ENCODE data around the gene GABPB1.
"Not testable (repeated sequence)": the region's sequence is repeated elsewhere in the genome, so short reads cannot be mapped to it uniquely, and the experiment has no call there.

DNA sequence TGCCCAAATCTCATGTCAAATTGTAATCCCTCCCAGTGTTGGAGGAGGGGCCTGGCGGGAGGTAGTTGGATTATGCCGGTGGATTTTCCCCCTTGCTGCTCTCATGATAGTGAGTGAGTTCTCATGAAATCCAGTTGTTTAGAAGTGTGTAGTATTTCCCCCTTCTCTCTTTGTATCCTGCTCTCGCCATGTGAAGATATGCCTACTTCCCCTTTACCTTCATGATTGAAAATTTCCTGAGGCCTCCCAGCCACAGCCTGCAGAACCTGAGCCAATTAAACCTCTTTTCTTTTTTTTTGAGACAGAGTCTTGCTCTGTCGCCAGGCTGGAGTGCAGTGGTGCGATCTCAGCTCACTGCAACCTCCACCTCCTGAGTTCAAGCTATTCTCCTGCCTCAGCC lies 27.4 kb upstream of the GABPB1 start:
- TF ChIP-seq POLR2A (IDR thresholded peaks at IDR 0.05); POLR2AphosphoS5 (IDR thresholded peaks at IDR 0.05; ENCODE audit: insufficient read depth in 1 of 2, low read depth in 1 of 2): not testable (repeated sequence)
- TF ChIP-seq, protein P1, sequence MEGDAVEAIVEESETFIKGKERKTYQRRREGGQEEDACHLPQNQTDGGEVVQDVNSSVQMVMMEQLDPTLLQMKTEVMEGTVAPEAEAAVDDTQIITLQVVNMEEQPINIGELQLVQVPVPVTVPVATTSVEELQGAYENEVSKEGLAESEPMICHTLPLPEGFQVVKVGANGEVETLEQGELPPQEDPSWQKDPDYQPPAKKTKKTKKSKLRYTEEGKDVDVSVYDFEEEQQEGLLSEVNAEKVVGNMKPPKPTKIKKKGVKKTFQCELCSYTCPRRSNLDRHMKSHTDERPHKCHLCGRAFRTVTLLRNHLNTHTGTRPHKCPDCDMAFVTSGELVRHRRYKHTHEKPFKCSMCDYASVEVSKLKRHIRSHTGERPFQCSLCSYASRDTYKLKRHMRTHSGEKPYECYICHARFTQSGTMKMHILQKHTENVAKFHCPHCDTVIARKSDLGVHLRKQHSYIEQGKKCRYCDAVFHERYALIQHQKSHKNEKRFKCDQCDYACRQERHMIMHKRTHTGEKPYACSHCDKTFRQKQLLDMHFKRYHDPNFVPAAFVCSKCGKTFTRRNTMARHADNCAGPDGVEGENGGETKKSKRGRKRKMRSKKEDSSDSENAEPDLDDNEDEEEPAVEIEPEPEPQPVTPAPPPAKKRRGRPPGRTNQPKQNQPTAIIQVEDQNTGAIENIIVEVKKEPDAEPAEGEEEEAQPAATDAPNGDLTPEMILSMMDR (IDR thresholded peaks at IDR 0.05): not testable (repeated sequence)
